SKM-1 treated with dmso at 0.1 percent for 144 hours (cell line): ENCODE data around the gene ST3GAL3.

Experiments
- DNase-seq: peaks from one replicate; lab custom pipeline; 2025; ENCODE audit not compliant: unreplicated experiment; lab: John Stamatoyannopoulos, UW

The ST3GAL3 gene

GRCh38 chr1:43977376-43978263, 270.3 kb downstream of the ST3GAL3 start:
- no peak for DNase-seq

GRCh38 chr1:43978264-43978550, 270.9 kb downstream of the ST3GAL3 start:
- DNase-seq, result no peak

- no peak for DNase-seq
Observed at GRCh38 chr1:43978551-43979260, 271.4 kb downstream of the ST3GAL3 start, which contains the start of gene B4GALT2. Gene B4GALT2 (plus strand): TSS chr1:43979210. CDS start chr1:43981161, 1,951 bp downstream.

GRCh38 chr1:43979261-43979527, 271.9 kb downstream of the ST3GAL3 start:
- no peak for DNase-seq

- peak; percentile 30 for DNase-seq
Observed at GRCh38 chr1:43979528-43980254, 272.4 kb downstream of the ST3GAL3 start.

- DNase-seq, result no peak
Observed at GRCh38 chr1:43980255-43981134, 273.2 kb downstream of the ST3GAL3 start.
